PFSK-1 (cell line): ENCODE data around the gene IFT52.

Experiments
- FOXP2 ChIP-seq: optimal IDR thresholded peaks from 2 replicates; pipeline ENCODE3; 2011; ENCODE audit warnings: borderline replicate concordance, control low read depth, inconsistent platforms; ENCODE audit not compliant: insufficient read depth; ENCODE audit errors: extremely low read length, extremely low read depth
- POLR2AphosphoS5 ChIP-seq: IDR thresholded peaks from 2 replicates; pipeline ENCODE4 v1.6.1; 2012; ENCODE audit warnings: low read depth, mild to moderate bottlenecking, control low read depth, low read length, moderate library complexity
- REST ChIP-seq, 2 experiments: IDR thresholded peaks; 2 replicates each; pipeline versions ENCODE4 v1.6.1 to v1.8.0; 2011 to 2012; ENCODE audit warnings: low read depth in 2 of 2, low read length in 2 of 2, control low read depth in 1 of 2, inconsistent platforms in 1 of 2, mild to moderate bottlenecking in 1 of 2, moderate library complexity in 1 of 2; ENCODE audit not compliant: insufficient read depth in 1 of 2
- SIN3A ChIP-seq: IDR thresholded peaks from 2 replicates; pipeline ENCODE4 v1.6.1; 2012; ENCODE audit warnings: mild to moderate bottlenecking, low read length, moderate library complexity, borderline replicate concordance; ENCODE audit not compliant: insufficient read depth
- TAF1 ChIP-seq: IDR thresholded peaks from 2 replicates; pipeline ENCODE4 v1.6.1; 2012; ENCODE audit warnings: low read length, control low read depth, borderline replicate concordance; ENCODE audit not compliant: insufficient read depth

GRCh38 chr20:43590036-43590391 lies 723 bp upstream of the IFT52 start:
- TF ChIP-seq TAF1 (no peak), POLR2AphosphoS5 (no peak), REST (IDR thresholded peaks at IDR 0.05; ENCODE audit: insufficient read depth in 1 of 2, low read depth in 2 of 2, low read length in 2 of 2) (no peak), SIN3A (no peak), FOXP2 (no peak)
